Adipose tissue (tissue), 3 donors: Measurements from ENCODE around the gene ELOVL6. TPM values are rescaled to one million over a fixed set of nuclear protein-coding genes. Genes with fewer than 3 reads are reported as not detected.
"Not testable (repeated sequence)": the region's sequence is repeated elsewhere in the genome, so short reads cannot be mapped to it uniquely, and the experiment has no call there.

Experiments used
- H3K27ac ChIP-seq: one replicate; pipeline ENCODE4 v1.5.1; 2013; ENCODE audit warnings: low read depth, low read length
- WGBS, 3 donors: extraction: QIAGEN DNeasy Blood & Tissue Kit; methylation state at CpG; one replicate each; pipeline ENCODE4 v1.1.7; 2013; 5-methylcytosine and 5-hydroxymethylcytosine counted together
- polyA plus RNA-seq, 3 donors: library from polyadenylated mRNA; stranded (reverse); fragments of 200-250 nt; gene quantifications; one replicate each; pipeline ENCODE4 v1.2.3, GENCODE V29; 2013
- donor health status: healthy with polysubstance abuse.
- donor health status: Bipolar disorder and iron deficiency.
- donor health status: healthy.

The ELOVL6 gene
- polyA plus RNA-seq, 3 donors: 4.2 to 13.8 (median 4.3) TPM

- no peak overlapping the region for H3K27ac ChIP-seq
- 91 to 95% (median 93%) methylated on average over 5 of the region's 5 CpGs for WGBS, 3 donors
Observed at GRCh38 chr4:110062166-110062565, 136.2 kb downstream of the ELOVL6 start.

GRCh38 chr4:110061076-110061475 lies 137.3 kb downstream of the ELOVL6 start:
- no peak overlapping the region for H3K27ac ChIP-seq
- WGBS, 3 donors: 73 to 87% (median 77%) methylated on average over 2 of the region's 2 CpGs

GRCh38 chr4:110059556-110060191 lies 138.7 kb downstream of the ELOVL6 start:
- H3K27ac ChIP-seq: no peak overlapping the region
- WGBS, 3 donors: 72 to 89% (median 78%) methylated on average over 3 of the region's 3 CpGs

GRCh38 chr4:110058677-110059076 lies 139.7 kb downstream of the ELOVL6 start:
- WGBS, 3 donors: 66 to 96% (median 95%) methylated on average over 1 of the region's 1 CpG

GRCh38 chr4:110055158-110055768 lies 143.2 kb downstream of the ELOVL6 start:
- no peak overlapping the region for H3K27ac ChIP-seq
- WGBS, 3 donors: 46 to 64% (median 61%) methylated on average over 3 of the region's 3 CpGs

More at GRCh38 chr4:110058677-110059076, 139.7 kb downstream of the ELOVL6 start:
- no peak overlapping the region for H3K27ac ChIP-seq

GRCh38 chr4:110049951-110050925 lies 148.2 kb downstream of the ELOVL6 start:
- H3K27ac ChIP-seq: no peak overlapping the region
- 47 to 61% (median 56%) methylated on average over 9 of the region's 9 CpGs for WGBS, 3 donors

- WGBS, 3 donors: 90 to 93% (median 93%) methylated on average over 5 of the region's 5 CpGs
- no peak overlapping the region for H3K27ac ChIP-seq
Observed at GRCh38 chr4:110046588-110047049, 151.8 kb downstream of the ELOVL6 start.

- H3K27ac ChIP-seq: no peak overlapping the region
- WGBS, 3 donors: 41 to 50% (median 50%) methylated on average over 13 of the region's 13 CpGs
Observed at GRCh38 chr4:110042545-110043517, 155.6 kb downstream of the ELOVL6 start.

- WGBS, 3 donors: 15 to 33% (median 32%) methylated on average over 1 of the region's 1 CpG
- H3K27ac ChIP-seq: no peak overlapping the region
Observed at GRCh38 chr4:110041735-110042134, 156.7 kb downstream of the ELOVL6 start.

GRCh38 chr4:110039164-110039563 lies 159.3 kb downstream of the ELOVL6 start:
- not testable (repeated sequence) for H3K27ac ChIP-seq
- 91 to 97% (median 94%) methylated on average over 11 of the region's 11 CpGs for WGBS, 3 donors

- no peak overlapping the region for H3K27ac ChIP-seq
- 45 to 79% (median 45%) methylated on average over 3 of the region's 3 CpGs for WGBS, 3 donors
Observed at GRCh38 chr4:110034026-110034393, 164.4 kb downstream of the ELOVL6 start.

GRCh38 chr4:110033355-110034025 lies 164.9 kb downstream of the ELOVL6 start:
- WGBS, 3 donors: 46 to 73% (median 48%) methylated on average over 8 of the region's 8 CpGs
- H3K27ac ChIP-seq: no peak overlapping the region

GRCh38 chr4:110032603-110033002 lies 165.8 kb downstream of the ELOVL6 start:
- H3K27ac ChIP-seq: no peak overlapping the region
- WGBS, 3 donors: 59 to 92% (median 62%) methylated on average over 7 of the region's 7 CpGs

GRCh38 chr4:110025718-110026117 lies 172.7 kb downstream of the ELOVL6 start:
- WGBS, 3 donors: 85 to 96% (median 93%) methylated on average over 3 of the region's 3 CpGs
- no peak overlapping the region for H3K27ac ChIP-seq

GRCh38 chr4:110025056-110025455 lies 173.4 kb downstream of the ELOVL6 start:
- H3K27ac ChIP-seq: no peak overlapping the region
- WGBS, 3 donors: 77 to 92% (median 90%) methylated on average over 1 of the region's 1 CpG

GRCh38 chr4:110022457-110022856 lies 176.0 kb downstream of the ELOVL6 start:
- 87 to 96% (median 94%) methylated on average over 4 of the region's 4 CpGs for WGBS, 3 donors

GRCh38 chr4:110020646-110021443 lies 177.6 kb downstream of the ELOVL6 start:
- WGBS, 3 donors: 71 to 81% (median 72%) methylated on average over 4 of the region's 4 CpGs

More at GRCh38 chr4:110022457-110022856, 176.0 kb downstream of the ELOVL6 start:
- H3K27ac ChIP-seq: no peak overlapping the region

More at GRCh38 chr4:110020646-110021443, 177.6 kb downstream of the ELOVL6 start:
- no peak overlapping the region for H3K27ac ChIP-seq
